Fibroblast of pulmonary artery (primary cell): ENCODE data around the gene PRB3.

Source experiments
- DNase-seq: peaks from one replicate; pipeline ENCODE4 v3.0.0-alpha.2; 2010; ENCODE audit warnings: low read depth
- H3K4me3 ChIP-seq: replicated peaks from 2 replicates; pipeline ENCODE4 v1.5.1; 2011; ENCODE audit warnings: low read depth, mild to moderate bottlenecking, control low read depth, low read length, moderate library complexity
- CTCF ChIP-seq: IDR thresholded peaks from 2 replicates; pipeline ENCODE4 v1.5.1; 2011; ENCODE audit warnings: mild to moderate bottlenecking, control low read depth, low read length, inconsistent platforms; ENCODE audit errors: missing control alignments

The PRB3 gene

GRCh38 chr12:11269607-11270006 is at the start of gene PRB3:
Gene PRB3, minus strand, starts transcription at chr12:11269707. Its CDS starts 38 bp downstream, at chr12:11269669.
- DNase-seq, result no peak
- no peak within 1 kb of the TSS for H3K4me3 ChIP-seq
- no peak for TF ChIP-seq CTCF

GRCh38 chr12:11310336-11310735 is 40.8 kb upstream of the PRB3 start, which contains the start of gene PRB4:
Gene PRB4, minus strand, starts transcription at chr12:11310436. Its CDS starts 38 bp downstream, at chr12:11310398.
- no peak within 1 kb of the TSS for H3K4me3 ChIP-seq
- no peak for TF ChIP-seq CTCF
- no peak for DNase-seq

- H3K4me3 ChIP-seq, result no peak overlapping the region
- TF ChIP-seq CTCF, result no peak
- DNase-seq, result no peak
Measured at GRCh38 chr12:11307143-11307542, 37.6 kb upstream of the PRB3 start.

GRCh38 chr12:11273449-11273848 is 3.9 kb upstream of the PRB3 start:
- H3K4me3 ChIP-seq, result no peak overlapping the region
- no peak for TF ChIP-seq CTCF
- no peak for DNase-seq

- no peak overlapping the region for H3K4me3 ChIP-seq
- TF ChIP-seq CTCF, result no peak
- DNase-seq, result no peak
Measured at GRCh38 chr12:11264501-11264900, 5.0 kb downstream of the PRB3 start.

GRCh38 chr12:11246489-11246888 is 23.0 kb downstream of the PRB3 start:
- DNase-seq, result no peak
- no peak overlapping the region for H3K4me3 ChIP-seq
- TF ChIP-seq CTCF, result no peak

- no peak for TF ChIP-seq CTCF
- no peak overlapping the region for H3K4me3 ChIP-seq
- no peak for DNase-seq
Measured at GRCh38 chr12:11242656-11243055, 26.9 kb downstream of the PRB3 start.
